NCI-H524 treated with DMSO at 0.1 percent for 48 hours (cell line): ENCODE data around the gene SHROOM4.

Source experiments
- DNase-seq: peaks from one replicate; lab custom pipeline; 2025; lab: John Stamatoyannopoulos, UW

The SHROOM4 gene

GRCh38 chrX:50813843-50814661, at the start of gene SHROOM4:
SHROOM4 (minus strand) TSS chrX:50814194; CDS start chrX:50814018, 176 bp downstream.
- no peak for DNase-seq

GRCh38 chrX:50863471-50863870, 49.5 kb upstream of the SHROOM4 start:
- DNase-seq: no peak

GRCh38 chrX:50860518-50860917, 46.5 kb upstream of the SHROOM4 start:
- DNase-seq: no peak

GRCh38 chrX:50858548-50858947, 44.6 kb upstream of the SHROOM4 start:
- no peak for DNase-seq

DNA sequence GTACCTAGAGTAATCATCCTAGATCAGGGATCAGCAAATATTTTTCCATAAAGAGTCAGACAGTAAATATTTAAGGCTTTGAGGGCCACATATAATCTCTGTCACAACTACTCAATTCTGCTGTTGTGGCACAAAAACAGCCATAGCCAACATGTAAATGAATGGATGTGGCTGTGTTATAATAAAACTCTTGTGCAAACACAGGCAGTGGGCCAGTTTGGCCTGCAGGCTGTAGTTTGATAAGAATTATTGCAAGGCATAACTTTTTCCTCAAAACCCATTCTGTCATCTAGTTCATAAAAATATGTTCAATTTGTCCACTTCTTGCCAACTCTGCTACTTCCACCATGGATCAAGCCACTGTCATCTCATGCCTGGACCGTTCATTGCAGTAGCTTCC, 39.4 kb upstream of the SHROOM4 start:
- no peak for DNase-seq

DNA sequence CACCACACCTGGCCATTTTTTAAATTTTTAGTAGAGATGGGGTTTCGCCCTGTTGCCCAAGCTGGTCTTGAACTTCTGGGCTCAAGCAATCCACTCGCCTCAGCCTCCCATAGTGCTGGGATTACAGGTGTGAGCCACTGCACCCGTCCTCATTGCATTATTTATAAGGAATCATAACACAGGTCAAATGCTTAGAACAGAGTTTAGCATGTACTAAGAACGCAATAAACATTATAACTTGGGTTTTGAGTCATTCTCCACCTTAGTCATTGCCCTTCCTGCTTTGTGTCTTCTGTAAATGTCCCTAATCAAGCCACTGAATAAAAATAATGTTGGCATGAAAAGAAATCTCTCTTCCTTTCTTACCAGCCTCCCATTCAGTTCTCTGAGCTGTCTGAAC, 38.5 kb upstream of the SHROOM4 start:
- no peak for DNase-seq

DNA sequence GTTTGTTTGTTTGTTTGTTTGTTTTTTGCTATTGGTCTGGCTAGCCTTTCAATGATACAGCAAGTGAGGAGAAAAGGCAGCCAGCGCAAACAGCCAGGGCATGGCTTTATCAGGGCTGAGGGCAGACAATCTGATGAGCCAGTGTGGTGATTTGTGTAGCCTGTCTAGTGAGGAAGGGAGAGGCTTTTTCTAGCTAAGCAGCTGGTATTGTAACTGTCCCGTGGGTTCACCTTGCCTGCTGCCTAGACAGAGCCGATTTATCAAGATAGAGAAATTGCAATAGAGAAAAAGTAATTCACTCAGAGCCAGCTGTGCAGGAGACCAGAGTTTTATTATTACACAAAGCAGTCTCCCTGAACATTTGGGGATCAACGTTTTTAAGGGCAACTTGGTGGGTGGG, 28.2 kb upstream of the SHROOM4 start:
- no peak for DNase-seq

DNA sequence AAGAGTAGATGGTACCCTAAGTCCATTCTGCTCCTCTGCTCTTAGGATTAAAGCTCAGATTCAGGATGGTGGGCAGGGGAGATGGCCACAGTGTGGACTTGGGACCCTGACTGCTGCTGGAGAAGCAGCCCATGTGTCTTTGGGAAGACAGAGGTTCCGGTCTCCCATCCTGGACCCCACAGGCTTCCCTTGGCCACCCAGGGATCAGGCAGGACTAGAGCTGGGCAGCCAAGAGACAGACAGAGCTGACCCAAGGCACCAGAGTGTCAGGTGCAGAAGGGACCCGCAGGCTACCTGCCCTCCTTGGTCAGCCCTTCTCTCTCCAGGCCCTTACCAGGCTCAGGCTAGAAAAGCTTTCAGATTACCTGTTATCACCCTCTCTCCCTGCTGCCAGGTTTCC, 25.7 kb upstream of the SHROOM4 start:
- DNase-seq: no peak

- no peak for DNase-seq
These were observed 25.0 kb upstream of the SHROOM4 start for GRCh38 chrX:50838820-50839600.

DNA sequence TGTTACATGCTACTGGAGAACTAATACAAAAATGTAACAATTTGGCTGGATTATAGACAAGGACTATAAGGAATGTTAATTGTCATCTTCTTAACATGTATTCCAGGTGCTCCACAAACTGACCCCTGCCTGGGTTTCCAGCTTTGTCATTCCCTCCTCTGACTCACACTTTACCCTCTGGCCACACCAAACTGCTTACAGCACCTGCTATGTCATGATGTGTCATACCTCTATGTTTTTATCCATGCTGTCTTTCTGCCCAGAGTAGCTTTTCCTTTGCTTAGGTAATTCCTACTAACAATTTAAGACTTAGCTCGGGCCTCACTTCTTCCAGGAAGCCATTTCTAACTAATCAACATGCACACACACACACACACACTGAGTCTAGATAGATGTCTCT, 14.0 kb upstream of the SHROOM4 start:
- no peak for DNase-seq

DNA sequence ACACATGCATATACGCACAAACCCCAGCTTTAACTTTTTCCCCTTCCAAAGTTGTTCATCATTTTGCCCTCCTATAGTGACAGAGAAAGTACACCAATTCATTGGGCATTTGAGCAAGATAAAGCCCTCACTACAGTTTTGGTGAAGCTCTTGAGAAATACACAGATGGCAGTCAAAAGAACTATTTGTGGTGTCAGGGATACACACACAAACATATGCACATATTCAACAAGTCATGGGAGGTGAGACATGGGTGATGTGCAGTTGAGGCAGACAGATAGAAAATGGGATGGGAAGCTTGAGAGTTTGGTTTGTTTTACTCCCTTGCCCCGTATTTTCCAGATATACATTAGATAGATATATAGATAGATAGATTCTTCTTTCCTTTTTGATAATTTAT, 11.8 kb upstream of the SHROOM4 start:
- DNase-seq: no peak

DNA sequence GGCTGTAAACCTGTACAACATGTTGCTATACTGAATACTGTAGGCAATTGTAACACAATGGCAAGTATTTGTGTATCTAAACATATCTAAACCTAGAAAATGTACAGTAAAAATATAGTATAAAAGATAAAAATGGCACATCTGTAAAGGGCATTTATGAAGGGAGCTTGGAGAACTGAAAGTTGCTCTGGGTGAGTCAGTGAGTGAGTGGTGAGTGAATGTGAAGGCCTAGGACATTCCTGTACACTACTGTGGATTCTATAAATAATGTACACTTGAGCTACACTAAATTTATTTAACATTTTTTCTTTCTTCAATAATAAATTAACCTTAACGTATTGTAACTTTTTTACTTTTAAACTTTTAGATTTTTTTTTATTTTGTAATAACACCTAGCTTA, 5.0 kb upstream of the SHROOM4 start:
- no peak for DNase-seq

- DNase-seq: no peak
These were observed 1.1 kb upstream of the SHROOM4 start for GRCh38 chrX:50815120-50815519.

DNA sequence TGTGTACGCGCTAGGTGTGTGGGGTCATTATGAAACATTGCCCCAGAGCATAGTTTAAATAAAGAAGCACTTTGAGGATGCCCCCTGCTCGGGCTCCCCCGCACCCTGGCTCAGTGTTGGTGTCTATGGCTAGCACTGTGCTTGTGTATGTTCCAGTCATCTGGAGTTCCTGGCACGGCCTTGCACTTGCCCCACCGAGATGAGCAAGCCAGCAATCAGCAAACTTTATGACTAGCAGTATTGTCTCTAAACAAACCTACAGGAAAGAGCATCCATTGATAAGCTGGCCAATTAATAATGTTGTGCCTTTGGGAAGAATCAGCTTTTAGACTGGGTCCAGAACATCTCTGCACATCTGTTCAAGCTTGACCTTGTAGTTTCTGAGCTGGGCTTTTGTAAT, 707 bp upstream of the SHROOM4 start:
- no peak for DNase-seq

DNA sequence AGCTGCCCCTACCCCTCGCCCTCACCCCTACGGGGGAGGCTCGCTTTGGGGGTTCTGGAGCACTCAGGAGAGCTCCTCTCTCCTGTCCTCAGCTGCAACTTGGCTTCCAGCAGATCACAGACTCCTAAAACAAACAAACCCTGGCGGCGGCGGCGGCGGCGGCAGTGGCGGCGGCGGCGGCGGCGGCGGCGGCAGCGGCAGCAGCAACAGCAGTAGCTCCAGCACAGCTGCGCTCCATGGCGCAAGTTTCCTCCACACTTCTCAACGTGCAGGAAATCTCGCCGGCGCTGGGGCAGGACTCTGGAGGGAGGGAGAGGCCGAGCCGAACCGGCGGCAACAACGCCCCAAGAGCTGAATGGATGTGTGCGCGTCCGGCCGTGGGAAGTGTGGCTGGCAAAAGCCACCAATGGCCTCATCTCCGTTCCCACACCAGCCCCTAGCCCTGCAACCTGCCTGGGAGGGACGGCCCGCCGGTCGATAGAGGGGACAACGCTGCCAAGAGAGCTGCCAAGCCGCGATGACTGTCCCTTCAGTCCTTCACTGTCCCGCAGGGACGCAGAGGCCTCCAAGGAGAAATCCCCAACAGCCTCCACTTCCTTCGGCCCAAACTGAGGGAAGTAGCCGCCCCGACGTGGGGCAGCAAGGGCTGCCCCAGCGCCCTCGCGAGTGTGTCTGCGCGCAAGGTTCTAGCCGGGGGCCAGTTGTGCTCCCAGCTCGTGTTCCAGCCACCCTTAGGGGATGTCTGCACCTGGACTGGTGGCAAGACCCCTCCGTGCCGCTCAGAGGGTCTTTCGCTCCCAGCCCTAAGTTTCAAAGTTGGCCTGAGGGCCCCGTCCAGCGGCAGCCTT, 775 bp downstream of the SHROOM4 start:
- DNase-seq: no peak

- no peak for DNase-seq
These were observed 8.7 kb downstream of the SHROOM4 start for GRCh38 chrX:50805276-50805675.

DNA sequence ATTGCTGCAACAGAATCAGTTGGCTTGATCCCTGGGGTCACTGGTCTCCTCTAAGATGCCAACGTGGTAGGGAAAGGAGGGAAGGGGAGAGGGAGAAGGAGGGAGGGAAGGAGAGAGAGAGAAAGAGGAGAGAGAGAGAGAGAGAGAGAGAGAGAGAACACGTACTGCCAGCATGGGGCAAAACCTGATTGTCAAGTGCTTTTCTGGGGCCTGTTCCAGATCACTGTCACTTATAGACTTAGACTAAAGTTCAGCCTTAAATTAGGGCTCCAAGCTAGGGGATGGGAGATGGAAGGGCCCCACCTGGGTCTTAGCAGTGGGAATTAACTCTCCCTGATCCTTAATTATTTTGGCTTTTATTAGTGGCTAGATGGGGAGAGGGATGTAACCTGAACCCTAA, 12.9 kb downstream of the SHROOM4 start:
- DNase-seq: no peak

DNA sequence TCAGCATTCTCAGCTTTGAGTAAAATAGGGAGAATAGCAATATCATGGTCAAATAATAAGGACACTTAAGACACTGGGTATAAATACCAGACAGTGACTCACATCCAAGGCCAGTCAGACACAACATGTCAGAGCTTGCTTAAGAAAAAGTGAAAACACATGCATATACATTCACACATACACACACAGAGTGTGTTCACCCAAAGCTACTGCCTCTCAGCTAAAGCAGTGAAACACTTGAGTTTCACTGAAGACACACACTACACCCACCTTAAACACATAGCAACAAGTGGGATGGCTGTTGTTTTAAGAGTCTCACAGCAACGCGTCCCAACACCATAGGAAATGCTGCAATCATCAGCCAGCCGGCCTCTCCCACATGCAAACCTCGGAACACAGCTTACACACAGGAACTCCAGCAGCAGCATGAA, 14.4 kb downstream of the SHROOM4 start:
- DNase-seq: no peak

- DNase-seq: no peak
These were observed 15.2 kb downstream of the SHROOM4 start for GRCh38 chrX:50798783-50799182.

DNA sequence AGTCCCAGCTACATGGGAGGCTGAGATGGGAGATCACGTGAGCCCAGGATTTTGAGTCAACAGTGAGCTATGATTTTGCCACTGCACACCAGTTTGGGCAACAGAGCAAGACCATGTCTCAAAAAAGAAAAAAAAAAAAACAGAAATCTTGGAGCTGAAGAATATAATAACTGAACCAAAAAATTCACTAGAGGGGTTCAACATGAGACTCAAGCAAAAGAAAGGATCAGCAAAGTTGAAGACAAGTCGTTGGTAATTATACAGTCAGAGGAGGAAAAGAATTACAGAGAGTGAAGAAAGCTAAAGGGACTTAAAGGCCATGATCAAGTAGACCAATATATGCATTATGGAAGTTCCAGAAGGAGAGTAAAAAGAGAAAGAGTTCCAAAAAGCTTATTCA, 26.9 kb downstream of the SHROOM4 start:
- no peak for DNase-seq

GRCh38 chrX:50780144-50780543, 33.9 kb downstream of the SHROOM4 start:
- no peak for DNase-seq

- DNase-seq: no peak
These were observed 34.3 kb downstream of the SHROOM4 start for GRCh38 chrX:50779694-50780093.
